Measurements from ENCODE around the gene BCL7B. TPM values are rescaled to one million over a fixed set of nuclear protein-coding genes. Genes with fewer than 3 reads are reported as not detected.
"Not testable (repeated sequence)": the region's sequence is repeated elsewhere in the genome, so short reads cannot be mapped to it uniquely, and the experiment has no call there.

Gene BCL7B
- total RNA-seq, 1 experiment from 2014 or later, result 67.7 TPM

- DNase-seq (ENCODE audit: low read depth), result not testable (repeated sequence)
Measured at GRCh38 chr7:73535918-73536317, 21.6 kb downstream of the BCL7B start.

GRCh38 chr7:73533742-73534141 is 23.7 kb downstream of the BCL7B start:
- DNase-seq (ENCODE audit: low read depth), result no peak

GRCh38 chr7:73532224-73532623 is 25.3 kb downstream of the BCL7B start:
- no peak for DNase-seq (ENCODE audit: low read depth)

GRCh38 chr7:73530800-73531199 is 26.7 kb downstream of the BCL7B start:
- no peak for DNase-seq (ENCODE audit: low read depth)

GRCh38 chr7:73526896-73527821 is 30.3 kb downstream of the BCL7B start:
- DNase-seq (ENCODE audit: low read depth), result peak; percentile 55

GRCh38 chr7:73526158-73526494 is 31.4 kb downstream of the BCL7B start:
- not testable (repeated sequence) for DNase-seq (ENCODE audit: low read depth)

GRCh38 chr7:73522105-73522872 is 35.2 kb downstream of the BCL7B start, which contains the start of gene BAZ1B:
Gene BAZ1B (minus strand): TSS chr7:73522293. CDS start chr7:73521933, 360 bp downstream.
- DNase-seq (ENCODE audit: low read depth), result peak; percentile 100

- peak; percentile 57 for DNase-seq (ENCODE audit: low read depth)
Measured at GRCh38 chr7:73521636-73522104, 35.8 kb downstream of the BCL7B start.

GRCh38 chr7:73520673-73521635 is 36.5 kb downstream of the BCL7B start:
- DNase-seq (ENCODE audit: low read depth), result peak; percentile 35

GRCh38 chr7:73519867-73520672 is 37.4 kb downstream of the BCL7B start:
- no peak for DNase-seq (ENCODE audit: low read depth)

- DNase-seq (ENCODE audit: low read depth), result no peak
Measured at GRCh38 chr7:73518470-73518869, 39.0 kb downstream of the BCL7B start.

GRCh38 chr7:73517241-73517995 is 40.1 kb downstream of the BCL7B start:
- no peak for DNase-seq (ENCODE audit: low read depth)

GRCh38 chr7:73515178-73515577 is 42.3 kb downstream of the BCL7B start:
- DNase-seq (ENCODE audit: low read depth), result no peak

- no peak for DNase-seq (ENCODE audit: low read depth)
Measured at GRCh38 chr7:73512018-73512780, 45.3 kb downstream of the BCL7B start.

GRCh38 chr7:73509463-73509862 is 48.0 kb downstream of the BCL7B start:
- no peak for DNase-seq (ENCODE audit: low read depth)

GRCh38 chr7:73507556-73507955 is 49.9 kb downstream of the BCL7B start:
- DNase-seq (ENCODE audit: low read depth), result no peak

- DNase-seq (ENCODE audit: low read depth), result no peak
Measured at GRCh38 chr7:73504920-73505319, 52.6 kb downstream of the BCL7B start.

GRCh38 chr7:73504017-73504416 is 53.5 kb downstream of the BCL7B start:
- DNase-seq (ENCODE audit: low read depth), result peak; percentile 57

- DNase-seq (ENCODE audit: low read depth), result no peak
Measured at GRCh38 chr7:73503229-73503628, 54.3 kb downstream of the BCL7B start.
